Effector memory CD8-positive, alpha-beta T cell (primary cell): Measurements from ENCODE around the gene CYP20A1.
"Not testable (repeated sequence)": the region's sequence is repeated elsewhere in the genome, so short reads cannot be mapped to it uniquely, and the experiment has no call there.

Source experiments
- ATAC-seq: fragments of 150-1000 bp; cut with Tn5 transposase; replicated peaks from 2 replicates; pipeline ENCODE4 v1.10.0; 2021; ENCODE audit warnings: mild to moderate bottlenecking, moderate library complexity
- DNase-seq, 3 experiments: peaks; one replicate each; pipeline ENCODE4 v3.0.0; 2021
- H3K27ac Mint-ChIP-seq, 2 donors: one replicate each; pipeline ENCODE4 v1.8.0; 2022; ENCODE audit warnings: mild to moderate bottlenecking in 2 of 2, mixed read lengths in 2 of 2, moderate library complexity in 2 of 2
- H3K27me3 Mint-ChIP-seq, 2 donors: one replicate each; pipeline ENCODE4 v1.8.0; 2022; ENCODE audit warnings: mixed read lengths in 2 of 2
- H3K36me3 Mint-ChIP-seq: one replicate; pipeline ENCODE4 v1.8.0; 2022; ENCODE audit warnings: mild to moderate bottlenecking, moderate library complexity, mixed read lengths; ENCODE audit not compliant: insufficient read depth
- H3K4me1 Mint-ChIP-seq, 2 donors: one replicate each; pipeline ENCODE4 v1.8.0; 2022; ENCODE audit warnings: low read depth in 2 of 2, mixed read lengths in 2 of 2
- H3K4me3 Mint-ChIP-seq, 2 donors: one replicate each; pipeline ENCODE4 v1.8.0; 2022; ENCODE audit warnings: mild to moderate bottlenecking in 2 of 2, mixed read lengths in 2 of 2, moderate library complexity in 2 of 2
- H3K9me3 Mint-ChIP-seq, 2 donors: one replicate each; pipeline ENCODE4 v1.8.0; 2022; ENCODE audit warnings: mixed read lengths in 2 of 2

Gene CYP20A1

DNA sequence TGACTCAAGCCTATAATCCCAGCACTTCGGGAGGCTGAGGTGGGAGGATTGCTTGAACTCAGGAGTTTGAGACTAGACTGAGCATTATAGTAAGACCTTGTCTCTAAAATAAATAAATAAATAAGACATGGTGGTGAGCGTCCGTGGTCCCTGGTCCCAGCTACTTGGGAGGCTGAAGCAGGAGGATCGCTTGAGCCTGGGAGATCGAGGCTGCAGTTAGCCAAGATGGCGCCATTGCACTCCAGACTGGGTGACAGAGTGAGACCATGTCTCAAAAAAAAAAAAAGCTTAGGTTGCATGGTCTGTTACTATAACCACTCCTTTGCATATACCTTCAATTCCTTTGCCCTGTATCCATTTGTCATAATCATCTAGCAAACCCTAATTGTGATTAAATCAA, 3.7 kb downstream of the CYP20A1 start:
- peak overlapping the region in 1 of 2 donors; percentile 16 for H3K27ac Mint-ChIP-seq
- peaks cover 28 to 41% of the 10 kb centered on the region in 2 donors for H3K4me1 Mint-ChIP-seq
- no peak overlapping the region for H3K4me3 Mint-ChIP-seq
- no peaks in the 10 kb centered on the region for H3K27me3 Mint-ChIP-seq
- H3K9me3 Mint-ChIP-seq = no peaks in the 10 kb centered on the region
- peaks cover 78% of the 10 kb centered on the region for H3K36me3 Mint-ChIP-seq
- DNase-seq = no peak
- no peak for ATAC-seq

DNA sequence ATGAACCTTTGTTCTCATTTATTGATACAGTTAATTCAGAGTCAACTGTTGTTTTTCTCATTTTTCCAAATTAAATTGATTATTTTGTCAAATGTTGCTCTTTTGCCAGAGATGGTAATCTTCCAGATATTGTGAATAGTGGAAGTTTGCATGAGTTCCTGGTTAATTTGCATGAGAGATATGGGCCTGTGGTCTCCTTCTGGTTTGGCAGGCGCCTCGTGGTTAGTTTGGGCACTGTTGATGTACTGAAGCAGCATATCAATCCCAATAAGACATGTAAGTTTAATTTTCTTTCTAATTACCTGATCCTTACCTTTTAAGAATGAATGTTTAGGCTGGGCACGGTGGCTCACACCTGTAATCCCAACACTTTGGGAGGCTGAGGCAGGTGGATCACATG, 7.8 kb downstream of the CYP20A1 start:
- H3K36me3 Mint-ChIP-seq = peaks cover 69% of the 10 kb centered on the region

DNA sequence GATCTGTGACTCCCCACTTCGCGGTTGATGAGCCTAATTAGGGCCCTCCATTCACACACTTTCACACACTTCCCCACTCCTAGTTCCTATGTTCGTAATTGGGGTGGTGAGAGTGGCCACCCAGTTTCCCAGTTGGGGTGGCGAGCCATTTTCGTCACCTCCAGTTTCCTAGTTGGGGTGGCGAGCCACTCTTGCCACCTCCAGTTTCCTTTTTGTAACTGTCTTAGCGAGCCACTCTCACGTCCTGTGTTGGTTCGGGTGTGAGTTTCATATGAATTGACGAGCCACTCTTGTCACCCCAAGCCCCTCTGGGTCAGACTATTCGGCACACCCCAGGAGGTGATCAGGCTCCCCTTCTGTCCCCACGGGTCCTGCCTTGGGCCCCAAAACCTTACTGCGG, 14.0 kb downstream of the CYP20A1 start:
- peaks cover 5 to 25% of the 10 kb centered on the region in 2 donors for H3K4me1 Mint-ChIP-seq
- H3K36me3 Mint-ChIP-seq = peaks cover 64% of the 10 kb centered on the region
- no peaks in the 10 kb centered on the region for H3K9me3 Mint-ChIP-seq
- no peaks in the 10 kb centered on the region for H3K27me3 Mint-ChIP-seq
- peak overlapping the region; percentile 10 to 21 for H3K4me3 Mint-ChIP-seq
- DNase-seq = peak in 1 of 3 experiments; percentile 7
- H3K27ac Mint-ChIP-seq = peak overlapping the region; percentile 55 to 93
- peak; percentile 49 for ATAC-seq

More for the DNA sequence above, 7.8 kb downstream of the CYP20A1 start:
- Mint-ChIP-seq H3K27ac (no peak overlapping the region), H3K4me1 (peaks cover 10 to 26% of the 10 kb centered on the region in 2 donors), H3K27me3 (no peaks in the 10 kb centered on the region), H3K9me3 (no peaks in the 10 kb centered on the region), H3K4me3 (no peak overlapping the region)
- ATAC-seq (no peak), DNase-seq (no peak)

DNA sequence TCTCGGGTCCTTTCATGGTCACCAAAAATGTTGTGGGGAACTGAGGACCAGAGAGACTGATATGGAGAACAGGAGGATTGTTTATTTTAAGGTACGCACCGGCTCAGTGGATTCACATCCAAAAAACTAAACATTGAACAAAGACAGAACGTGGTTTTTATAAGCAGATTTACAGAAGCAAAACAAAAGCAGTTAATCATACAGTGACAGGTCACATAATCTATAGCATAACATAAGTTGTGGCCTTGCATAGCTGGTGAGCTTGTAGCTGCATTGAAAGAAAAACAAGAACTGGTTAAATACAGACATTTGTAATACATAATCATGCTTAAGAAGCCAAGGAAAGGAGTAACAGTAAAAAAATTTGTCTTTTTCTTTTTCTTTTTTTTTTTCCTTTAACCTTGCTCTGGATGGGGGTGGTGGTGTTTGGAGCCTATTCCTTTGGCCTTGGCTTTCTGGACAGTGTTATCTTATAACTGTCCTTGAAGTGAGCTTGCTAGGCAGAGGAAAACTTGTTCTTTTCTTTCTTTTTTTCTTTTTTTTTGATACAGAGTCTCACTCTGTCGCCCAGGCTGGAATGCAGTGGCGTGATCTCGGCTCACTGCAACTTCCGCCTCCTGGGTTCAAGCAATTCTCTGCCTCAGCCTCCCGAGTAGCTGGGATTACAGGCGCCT, 14.7 kb downstream of the CYP20A1 start:
- not testable (repeated sequence) for DNase-seq, H3K9me3 Mint-ChIP-seq, H3K27me3 Mint-ChIP-seq, H3K4me3 Mint-ChIP-seq, ATAC-seq
- Mint-ChIP-seq H3K27ac (peak overlapping the region; percentile 55 to 93), H3K4me1 (peaks cover 5 to 27% of the 10 kb centered on the region in 2 donors), H3K36me3 (peaks cover 70% of the 10 kb centered on the region)

DNA sequence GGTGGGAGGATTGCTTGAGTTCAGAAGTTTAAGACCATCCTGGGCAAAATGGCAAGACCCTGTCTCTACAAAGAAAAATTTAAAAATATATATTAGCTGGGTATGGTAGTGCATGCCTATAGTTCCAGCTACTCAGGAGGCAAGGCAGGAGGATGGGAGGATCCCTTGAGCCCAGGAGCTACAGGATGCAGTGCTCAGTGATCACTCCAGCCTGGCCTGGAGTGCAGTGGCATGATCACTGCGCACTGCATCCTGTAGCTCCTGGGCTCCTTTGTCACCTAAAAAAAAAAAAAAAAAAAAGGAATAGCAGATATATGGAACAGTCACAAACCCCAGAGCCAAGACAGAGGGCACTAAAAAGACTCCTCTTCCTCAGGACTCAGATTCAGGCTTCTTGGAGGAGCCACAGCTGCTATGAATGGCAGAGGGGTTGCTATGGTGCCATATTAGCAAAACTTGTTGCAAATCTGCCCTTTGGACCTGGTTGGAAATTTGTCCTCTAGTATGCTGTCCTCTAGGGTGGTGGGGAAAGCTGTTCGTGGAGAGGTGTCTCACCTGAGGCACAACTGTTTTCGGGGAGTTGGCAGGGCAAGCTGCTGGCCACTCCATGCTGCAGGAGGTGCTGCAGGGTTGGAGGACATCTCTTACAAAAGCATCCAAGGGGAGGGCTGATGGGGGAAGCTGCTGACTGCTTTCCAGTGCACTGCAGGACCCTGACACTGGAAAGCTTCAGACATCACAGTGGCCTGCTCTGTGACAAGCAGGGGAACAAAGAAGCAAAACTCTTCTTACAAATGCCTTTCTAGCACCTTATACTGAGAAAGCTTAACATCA, 22.7 kb downstream of the CYP20A1 start:
- no peak for ATAC-seq
- Mint-ChIP-seq H3K36me3 (peaks cover 50% of the 10 kb centered on the region), H3K27ac (peak overlapping the region; percentile 44 to 60), H3K27me3 (no peaks in the 10 kb centered on the region), H3K4me3 (no peak overlapping the region), H3K4me1 (peaks cover 15 to 31% of the 10 kb centered on the region in 2 donors), H3K9me3 (no peaks in the 10 kb centered on the region)
- DNase-seq = no peak

DNA sequence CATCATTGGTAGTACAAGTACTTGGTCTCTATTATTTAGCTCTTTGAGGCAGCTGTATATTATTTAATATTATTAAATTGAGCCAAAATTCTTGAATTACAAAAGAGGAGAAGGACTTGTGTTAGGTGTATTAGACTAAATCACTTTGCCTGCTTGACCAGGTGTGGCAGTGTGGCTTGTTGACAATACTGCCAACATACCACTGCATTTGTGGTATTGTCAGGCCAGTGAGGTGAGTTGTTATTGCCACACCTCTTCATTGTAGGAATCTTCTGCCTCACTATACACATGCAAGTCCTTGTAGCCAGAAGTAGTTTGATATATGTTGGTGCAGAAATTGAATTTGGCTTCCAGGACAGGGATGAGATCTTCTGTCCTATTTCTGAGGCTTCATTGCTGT, 40.5 kb downstream of the CYP20A1 start:
- Mint-ChIP-seq H3K4me3 (no peak overlapping the region), H3K36me3 (peaks cover 76% of the 10 kb centered on the region), H3K4me1 (no peaks in the 10 kb centered on the region), H3K9me3 (no peaks in the 10 kb centered on the region), H3K27ac (no peak overlapping the region), H3K27me3 (no peaks in the 10 kb centered on the region)
- DNase-seq = no peak
- no peak for ATAC-seq

DNA sequence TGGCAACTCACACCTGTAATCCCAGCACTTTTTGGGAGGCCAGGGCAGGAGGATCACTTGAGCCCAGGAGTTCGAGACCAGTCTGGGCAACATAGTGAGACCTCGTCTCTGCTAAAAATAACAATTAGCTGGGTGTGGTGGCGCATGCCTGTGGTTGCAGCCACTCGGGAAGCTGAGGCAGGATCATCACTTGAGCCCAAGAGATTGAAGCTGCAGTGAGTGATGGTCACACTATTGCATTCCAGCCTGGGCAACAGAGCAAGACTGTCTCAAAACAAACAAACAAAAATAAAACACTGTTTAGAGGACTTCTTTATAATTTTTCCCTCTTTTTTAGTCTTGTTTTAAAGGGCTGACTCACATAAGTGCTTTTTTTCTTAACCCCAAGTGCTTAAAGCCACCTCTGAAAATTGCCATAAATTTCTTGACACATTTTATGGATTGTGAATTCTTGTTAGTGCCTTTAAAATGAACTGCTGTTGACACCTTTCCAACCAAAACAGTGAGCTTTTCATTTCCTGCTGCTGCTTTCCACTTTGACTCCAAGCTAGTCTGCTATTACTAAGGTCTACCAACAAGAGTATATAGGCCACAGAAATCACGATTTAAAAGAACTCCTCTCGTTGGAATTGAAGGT, 41.7 kb downstream of the CYP20A1 start:
- H3K4me3 Mint-ChIP-seq = no peak overlapping the region
- H3K27me3 Mint-ChIP-seq = no peaks in the 10 kb centered on the region
- DNase-seq (no peak), ATAC-seq (no peak)
- no peaks in the 10 kb centered on the region for H3K9me3 Mint-ChIP-seq
- peaks cover 77% of the 10 kb centered on the region for H3K36me3 Mint-ChIP-seq
- no peak overlapping the region for H3K27ac Mint-ChIP-seq
- no peaks in the 10 kb centered on the region for H3K4me1 Mint-ChIP-seq

DNA sequence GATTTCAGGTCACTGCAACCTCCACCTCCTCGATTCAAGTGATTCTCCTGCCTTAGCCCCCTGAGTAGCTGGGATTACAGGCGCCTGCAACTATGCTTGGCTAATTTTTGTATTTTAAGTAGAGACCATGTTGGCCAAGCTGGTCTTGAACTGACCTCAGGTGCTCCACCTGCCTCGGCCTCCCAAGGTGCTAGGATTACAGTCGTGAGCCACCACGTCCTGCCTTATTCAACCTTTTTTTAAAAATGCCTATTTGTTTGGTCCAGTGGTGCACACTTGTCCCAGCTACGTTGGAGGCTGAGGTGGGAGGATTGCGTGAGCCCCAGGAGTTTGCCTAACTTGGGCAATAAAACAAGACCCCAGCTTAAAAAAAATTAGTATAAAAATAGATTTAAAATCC, 43.3 kb downstream of the CYP20A1 start:
- Mint-ChIP-seq H3K4me1 (no peaks in the 10 kb centered on the region), H3K27ac (no peak overlapping the region), H3K9me3 (no peaks in the 10 kb centered on the region), H3K4me3 (no peak overlapping the region), H3K36me3 (peaks cover 79% of the 10 kb centered on the region), H3K27me3 (no peaks in the 10 kb centered on the region)
- ATAC-seq (no peak), DNase-seq (no peak)

DNA sequence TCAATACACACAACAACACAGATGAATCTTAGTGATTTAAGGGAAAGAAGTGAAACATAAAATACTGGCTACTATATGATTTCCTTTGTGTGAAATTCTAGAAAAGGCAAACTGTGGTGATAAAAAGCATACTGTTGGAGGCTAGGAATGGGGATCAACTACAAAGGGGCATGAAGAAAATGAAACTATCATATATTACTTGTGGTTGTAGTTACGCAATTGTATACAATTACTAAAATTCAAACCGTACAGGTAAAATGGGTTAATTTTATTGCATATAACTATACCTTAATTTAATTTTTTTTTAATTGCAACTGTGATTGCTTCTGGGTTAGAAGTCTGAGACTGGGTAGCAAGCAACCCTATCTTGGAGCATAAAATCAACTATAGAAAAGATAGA, 47.7 kb downstream of the CYP20A1 start:
- H3K4me3 Mint-ChIP-seq = no peak overlapping the region
- H3K36me3 Mint-ChIP-seq = peaks cover 69% of the 10 kb centered on the region
- no peaks in the 10 kb centered on the region for H3K27me3 Mint-ChIP-seq
- no peak overlapping the region for H3K27ac Mint-ChIP-seq
- no peaks in the 10 kb centered on the region for H3K4me1 Mint-ChIP-seq
- no peak for DNase-seq
- ATAC-seq = no peak
- H3K9me3 Mint-ChIP-seq = no peaks in the 10 kb centered on the region

DNA sequence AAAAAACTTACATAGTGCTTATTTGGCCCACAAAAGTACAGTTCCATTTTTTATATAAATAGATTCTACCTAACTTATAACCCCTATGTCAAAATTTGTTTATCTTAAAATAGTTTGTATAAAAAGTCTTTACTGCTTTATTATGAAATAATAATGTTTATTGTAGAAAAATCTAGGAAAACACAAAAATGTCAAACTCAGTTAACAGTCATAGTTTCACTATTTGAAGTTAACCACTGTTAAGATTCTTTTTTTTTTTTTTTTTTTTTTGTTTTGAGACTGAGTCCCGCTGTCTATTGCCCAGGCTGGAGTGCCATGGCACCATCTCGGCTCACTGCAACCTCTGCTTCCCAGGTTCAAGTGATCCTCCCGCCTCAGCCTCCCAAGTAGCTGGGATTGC, 62.8 kb downstream of the CYP20A1 start:
- Mint-ChIP-seq H3K27me3 (no peaks in the 10 kb centered on the region), H3K27ac (no peak overlapping the region), H3K9me3 (no peaks in the 10 kb centered on the region), H3K36me3 (peaks cover 63% of the 10 kb centered on the region), H3K4me1 (no peaks in the 10 kb centered on the region), H3K4me3 (no peak overlapping the region)
- no peak for DNase-seq
- ATAC-seq = no peak

DNA sequence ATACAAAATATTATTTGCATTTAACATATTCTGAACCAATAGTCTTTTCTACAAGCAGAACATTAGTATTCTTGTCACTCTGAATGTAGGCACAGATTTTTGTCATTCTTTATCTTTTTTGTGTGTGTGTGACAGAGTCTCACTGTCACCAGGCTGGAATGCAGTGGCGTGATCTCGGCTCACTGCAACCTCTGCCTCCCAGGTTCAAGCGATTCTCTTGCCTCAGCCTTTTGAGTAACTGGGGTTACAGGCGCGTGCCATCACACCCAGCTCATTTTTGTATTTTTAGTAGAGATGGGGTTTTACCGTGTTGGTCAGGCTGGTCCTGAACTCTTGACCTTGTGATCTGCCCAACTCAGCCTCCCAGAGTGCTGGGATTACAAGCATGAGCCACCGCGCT, 63.8 kb downstream of the CYP20A1 start:
- H3K4me3 Mint-ChIP-seq, H3K9me3 Mint-ChIP-seq, H3K4me1 Mint-ChIP-seq, H3K27ac Mint-ChIP-seq, DNase-seq, ATAC-seq, H3K27me3 Mint-ChIP-seq: not testable (repeated sequence)
- peaks cover 61% of the 10 kb centered on the region for H3K36me3 Mint-ChIP-seq

DNA sequence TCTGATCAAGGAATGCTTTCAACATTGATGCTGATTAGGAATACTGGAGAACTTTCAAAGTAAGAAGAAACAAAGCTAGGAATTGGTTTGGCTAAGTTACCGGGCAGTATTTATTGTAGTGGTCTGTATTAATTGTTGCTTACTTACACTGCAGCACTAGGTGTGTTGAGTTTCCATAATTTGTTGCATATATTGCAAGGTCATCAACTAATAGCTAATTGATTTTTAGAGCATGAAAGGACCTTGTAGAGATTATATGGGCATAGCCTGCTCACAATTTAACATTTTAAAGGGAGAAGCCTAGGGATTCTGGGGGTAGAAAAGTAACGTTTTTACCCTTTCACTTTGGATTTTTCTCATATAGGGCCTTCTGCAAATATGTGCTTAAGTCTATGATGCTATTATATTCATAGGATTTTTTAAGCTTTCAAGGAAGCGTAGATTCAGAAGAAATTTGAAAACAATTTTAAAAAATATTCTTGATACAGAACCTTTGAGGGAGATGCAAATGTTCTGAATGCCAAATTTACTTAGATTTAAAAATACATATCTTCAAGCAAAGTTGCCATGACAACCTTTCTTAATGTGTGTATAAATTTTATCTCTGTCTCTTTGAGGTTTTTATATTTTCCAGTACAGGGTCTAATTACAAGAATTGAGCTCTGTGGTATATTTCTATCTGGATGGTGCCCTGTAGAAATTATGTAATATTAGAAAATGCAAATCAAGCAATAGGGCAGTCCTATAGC, 72.0 kb downstream of the CYP20A1 start:
- H3K36me3 Mint-ChIP-seq = peaks cover 10% of the 10 kb centered on the region
- no peak overlapping the region for H3K4me3 Mint-ChIP-seq
- DNase-seq = no peak
- peak overlapping the region in 1 of 2 donors; percentile 7 for H3K27ac Mint-ChIP-seq
- H3K27me3 Mint-ChIP-seq = no peaks in the 10 kb centered on the region
- peaks cover 2 to 7% of the 10 kb centered on the region in 2 donors for H3K4me1 Mint-ChIP-seq
- no peak for ATAC-seq
- peaks cover 0 to 2% of the 10 kb centered on the region in 2 donors for H3K9me3 Mint-ChIP-seq

DNA sequence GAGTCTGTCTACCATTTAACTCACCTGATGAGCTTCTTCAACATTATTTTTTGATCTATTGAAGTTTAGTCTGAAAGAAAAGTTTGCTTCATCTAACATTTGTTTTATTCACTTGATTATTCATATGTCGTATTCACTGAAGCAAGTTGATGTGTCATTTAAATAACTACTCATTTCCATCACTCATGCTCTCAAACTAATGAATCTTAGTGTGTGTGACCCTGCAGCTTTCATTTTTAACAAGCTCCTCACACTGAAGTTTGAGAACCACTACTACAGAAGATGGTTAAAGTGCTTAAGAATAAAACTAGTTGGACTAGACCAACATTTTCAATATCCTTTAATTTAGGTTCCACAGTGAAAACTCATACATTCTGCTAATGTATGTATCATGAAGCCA, 87.5 kb downstream of the CYP20A1 start:
- ATAC-seq (no peak), DNase-seq (no peak)
- peaks cover 16 to 27% of the 10 kb centered on the region in 2 donors for H3K4me1 Mint-ChIP-seq
- peak overlapping the region in 1 of 2 donors; percentile 78 for H3K27ac Mint-ChIP-seq
- H3K27me3 Mint-ChIP-seq = no peaks in the 10 kb centered on the region
- H3K36me3 Mint-ChIP-seq = peaks cover 4% of the 10 kb centered on the region
- no peaks in the 10 kb centered on the region for H3K9me3 Mint-ChIP-seq
- no peak overlapping the region for H3K4me3 Mint-ChIP-seq
